Measurements from ENCODE around the gene FHIP1A. TPM values are rescaled to one million over a fixed set of nuclear protein-coding genes. Genes with fewer than 3 reads are reported as not detected.

FHIP1A gene
- total and polyA plus RNA-seq, 2 of the 13 experiments (the other 11 are each of a cell fraction or from before 2014, with no cell fraction given), result 4.1 to 6.2 TPM

DNA sequence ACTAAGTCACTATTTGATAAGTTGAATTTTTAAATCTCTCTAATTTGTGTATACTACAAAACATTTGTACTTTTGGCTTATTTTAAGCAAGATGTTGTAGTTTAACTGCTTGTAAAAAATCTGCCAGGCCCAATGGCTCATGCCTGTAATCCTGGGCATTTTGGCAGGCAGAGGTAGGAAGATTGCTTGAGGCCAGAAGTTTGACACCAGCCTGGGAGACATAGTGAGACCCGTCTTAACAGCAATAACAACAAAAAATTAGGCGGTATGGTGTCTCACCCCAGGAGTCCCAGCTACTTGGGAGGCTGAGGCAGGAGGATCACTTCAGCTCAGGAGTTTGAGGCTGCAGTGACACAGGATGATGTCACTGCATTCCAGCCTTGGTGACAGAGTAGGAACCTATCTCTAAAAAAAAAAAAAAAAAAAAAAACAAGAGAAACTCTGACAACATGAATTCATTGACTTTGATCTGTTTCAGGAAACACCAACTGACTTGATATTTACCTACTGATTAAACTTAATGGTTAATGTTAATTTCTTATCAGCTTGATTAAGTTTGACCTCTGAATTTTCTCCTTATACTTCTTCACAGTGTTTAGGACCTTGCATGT is 8.9 kb downstream of the FHIP1A start (continued):
- TF ChIP-seq, protein P1, sequence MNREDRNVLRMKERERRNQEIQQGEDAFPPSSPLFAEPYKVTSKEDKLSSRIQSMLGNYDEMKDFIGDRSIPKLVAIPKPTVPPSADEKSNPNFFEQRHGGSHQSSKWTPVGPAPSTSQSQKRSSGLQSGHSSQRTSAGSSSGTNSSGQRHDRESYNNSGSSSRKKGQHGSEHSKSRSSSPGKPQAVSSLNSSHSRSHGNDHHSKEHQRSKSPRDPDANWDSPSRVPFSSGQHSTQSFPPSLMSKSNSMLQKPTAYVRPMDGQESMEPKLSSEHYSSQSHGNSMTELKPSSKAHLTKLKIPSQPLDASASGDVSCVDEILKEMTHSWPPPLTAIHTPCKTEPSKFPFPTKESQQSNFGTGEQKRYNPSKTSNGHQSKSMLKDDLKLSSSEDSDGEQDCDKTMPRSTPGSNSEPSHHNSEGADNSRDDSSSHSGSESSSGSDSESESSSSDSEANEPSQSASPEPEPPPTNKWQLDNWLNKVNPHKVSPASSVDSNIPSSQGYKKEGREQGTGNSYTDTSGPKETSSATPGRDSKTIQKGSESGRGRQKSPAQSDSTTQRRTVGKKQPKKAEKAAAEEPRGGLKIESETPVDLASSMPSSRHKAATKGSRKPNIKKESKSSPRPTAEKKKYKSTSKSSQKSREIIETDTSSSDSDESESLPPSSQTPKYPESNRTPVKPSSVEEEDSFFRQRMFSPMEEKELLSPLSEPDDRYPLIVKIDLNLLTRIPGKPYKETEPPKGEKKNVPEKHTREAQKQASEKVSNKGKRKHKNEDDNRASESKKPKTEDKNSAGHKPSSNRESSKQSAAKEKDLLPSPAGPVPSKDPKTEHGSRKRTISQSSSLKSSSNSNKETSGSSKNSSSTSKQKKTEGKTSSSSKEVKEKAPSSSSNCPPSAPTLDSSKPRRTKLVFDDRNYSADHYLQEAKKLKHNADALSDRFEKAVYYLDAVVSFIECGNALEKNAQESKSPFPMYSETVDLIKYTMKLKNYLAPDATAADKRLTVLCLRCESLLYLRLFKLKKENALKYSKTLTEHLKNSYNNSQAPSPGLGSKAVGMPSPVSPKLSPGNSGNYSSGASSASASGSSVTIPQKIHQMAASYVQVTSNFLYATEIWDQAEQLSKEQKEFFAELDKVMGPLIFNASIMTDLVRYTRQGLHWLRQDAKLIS (CRISPR knock-in tag; IDR thresholded peaks at IDR 0.05), result no peak
- TF ChIP-seq ZMYM3 (CRISPR knock-in tag; IDR thresholded peaks at IDR 0.05) (0 out of 2 replicates have a peak, but pooled peaks have one; percentile 33), ATF7 (IDR thresholded peaks at IDR 0.05) (peak; percentile 28; the same call in 1 of the 2 replicates), ATF7 (CRISPR knock-in tag; IDR thresholded peaks at IDR 0.05) (no peak), ZFP36L2 (CRISPR knock-in tag; IDR thresholded peaks at IDR 0.05) (no peak), ZNF501 (CRISPR knock-in tag; IDR thresholded peaks at IDR 0.05) (no peak), ZNF329 (CRISPR knock-in tag; IDR thresholded peaks at IDR 0.05; ENCODE audit: low read depth) (no peak), HBP1 (CRISPR knock-in tag; IDR thresholded peaks at IDR 0.05; ENCODE audit: low read depth) (no peak), SKIL (CRISPR knock-in tag; IDR thresholded peaks at IDR 0.05; ENCODE audit: borderline replicate concordance) (no peak), ZNF343 (CRISPR knock-in tag; IDR thresholded peaks at IDR 0.05) (no peak), ZNF800 (CRISPR knock-in tag; IDR thresholded peaks at IDR 0.05) (no peak), KDM1A (CRISPR knock-in tag; IDR thresholded peaks at IDR 0.05) (0 out of 2 replicates have a peak, but pooled peaks have one; percentile 35), CREB1 (IDR thresholded peaks at IDR 0.05) (peak; percentile 53; the same call in 1 of the 2 replicates), CREB1 (CRISPR knock-in tag; IDR thresholded peaks at IDR 0.05) (no peak), UBTF (CRISPR knock-in tag; IDR thresholded peaks at IDR 0.05) (no peak), ZBTB21 (CRISPR knock-in tag; IDR thresholded peaks at IDR 0.05) (peak; percentile 74; the same call in 1 of the 2 replicates), NFYC (CRISPR knock-in tag; IDR thresholded peaks at IDR 0.05) (no peak), FOXA3 (CRISPR knock-in tag; IDR thresholded peaks at IDR 0.05) (no peak)

All from HepG2 (cell line).